ENCODE data around the gene WTAP.
A peak's percentile ranks its signal among the peaks of the same experiment; 100 is the strongest.
"Not testable (repeated sequence)": the region's sequence is repeated elsewhere in the genome, so short reads cannot be mapped to it uniquely, and the experiment has no call there.

The WTAP gene

DNA sequence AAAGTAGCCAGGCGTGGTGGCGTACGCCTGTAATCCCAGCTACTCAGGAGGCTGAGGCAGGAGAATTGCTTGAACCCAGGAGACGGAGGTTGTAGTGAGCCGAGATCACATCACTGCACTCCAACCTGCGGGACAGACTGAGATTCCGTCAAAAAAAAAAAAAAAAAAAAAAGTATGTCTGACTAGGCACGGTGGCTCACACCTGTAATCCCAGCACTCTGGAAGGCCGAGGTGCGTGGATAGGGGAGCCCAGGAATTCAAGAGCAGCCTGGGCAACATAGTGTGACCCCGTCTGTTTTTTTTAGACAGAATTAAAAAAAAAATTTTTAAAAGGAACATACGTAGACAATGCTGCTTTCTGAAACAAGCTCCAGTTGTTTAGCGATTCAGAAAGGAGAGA lies 37.2 kb upstream of the WTAP start:
- H3K4me1 Mint-ChIP-seq: peaks cover 50% of the 10 kb centered on the region
- H3K27ac Mint-ChIP-seq, H3K4me3 Mint-ChIP-seq, H3K9me3 Mint-ChIP-seq, ATAC-seq, H3K27me3 Mint-ChIP-seq: not testable (repeated sequence)
- H3K36me3 Mint-ChIP-seq: peaks cover 36% of the 10 kb centered on the region

DNA sequence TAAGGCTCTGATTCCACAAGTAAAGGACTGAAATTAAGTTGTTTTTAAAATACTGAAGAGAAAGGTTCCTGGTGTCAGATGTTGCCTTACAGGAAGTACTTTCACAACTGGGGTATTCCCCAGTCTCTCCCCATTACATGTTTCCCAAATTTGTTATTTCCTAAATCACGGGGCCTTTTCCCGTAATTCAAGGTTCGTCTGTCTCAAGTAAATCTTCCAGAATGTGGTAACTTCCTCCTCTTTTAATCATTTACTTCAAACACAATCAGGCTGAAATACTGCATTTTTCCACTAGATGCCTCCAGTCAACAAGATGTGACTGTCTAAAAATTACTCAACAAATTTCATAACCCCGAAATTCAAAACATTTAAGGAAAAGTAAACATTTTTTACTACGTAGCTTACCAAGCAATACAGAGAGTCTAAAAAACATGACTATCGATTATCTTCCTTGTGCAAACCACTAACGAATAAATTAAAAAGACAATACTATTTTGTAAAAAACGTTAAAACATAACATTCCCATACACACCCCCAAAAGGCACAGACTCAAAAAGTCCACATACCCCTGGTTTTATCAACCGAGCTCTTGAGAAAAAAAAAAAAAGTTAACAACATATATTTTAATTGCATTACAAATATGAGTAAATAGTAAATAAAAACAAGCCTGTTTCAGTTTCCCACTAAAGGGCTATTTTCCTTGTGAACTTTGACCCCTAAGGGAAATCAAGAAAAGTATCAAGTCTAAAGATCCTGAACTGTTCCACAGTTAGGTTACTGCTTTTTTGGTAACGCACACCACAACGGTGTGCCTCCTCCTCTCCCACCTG lies 36.0 kb upstream of the WTAP start:
- Mint-ChIP-seq H3K9me3 (no peaks in the 10 kb centered on the region), H3K36me3 (peaks cover 29% of the 10 kb centered on the region), H3K4me1 (peaks cover 50% of the 10 kb centered on the region), H3K27ac (no peak overlapping the region), H3K4me3 (peak overlapping the region; percentile 91), H3K27me3 (no peaks in the 10 kb centered on the region)
- ATAC-seq: no peak

DNA sequence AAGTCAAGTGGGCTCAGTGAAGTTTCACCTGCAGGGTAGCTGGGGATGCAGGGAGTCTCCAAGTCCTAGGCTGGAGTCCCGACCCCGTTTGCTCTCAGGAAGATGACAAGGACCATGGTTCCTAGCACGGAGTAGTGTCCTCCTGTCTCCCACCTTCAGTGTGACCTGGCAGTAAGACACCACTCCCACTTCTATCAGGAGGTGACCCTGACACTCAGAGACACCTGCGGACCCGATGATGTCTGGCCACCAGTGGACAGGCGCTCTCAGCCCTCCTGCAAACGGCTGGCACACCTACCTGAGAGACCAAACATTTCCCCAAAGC lies 35.4 kb upstream of the WTAP start:
- Mint-ChIP-seq H3K27me3 (no peaks in the 10 kb centered on the region), H3K4me1 (peaks cover 50% of the 10 kb centered on the region), H3K4me3 (peak overlapping the region; percentile 91), H3K36me3 (peaks cover 26% of the 10 kb centered on the region), H3K9me3 (no peaks in the 10 kb centered on the region), H3K27ac (peak overlapping the region; percentile 93)
- ATAC-seq: no peak

DNA sequence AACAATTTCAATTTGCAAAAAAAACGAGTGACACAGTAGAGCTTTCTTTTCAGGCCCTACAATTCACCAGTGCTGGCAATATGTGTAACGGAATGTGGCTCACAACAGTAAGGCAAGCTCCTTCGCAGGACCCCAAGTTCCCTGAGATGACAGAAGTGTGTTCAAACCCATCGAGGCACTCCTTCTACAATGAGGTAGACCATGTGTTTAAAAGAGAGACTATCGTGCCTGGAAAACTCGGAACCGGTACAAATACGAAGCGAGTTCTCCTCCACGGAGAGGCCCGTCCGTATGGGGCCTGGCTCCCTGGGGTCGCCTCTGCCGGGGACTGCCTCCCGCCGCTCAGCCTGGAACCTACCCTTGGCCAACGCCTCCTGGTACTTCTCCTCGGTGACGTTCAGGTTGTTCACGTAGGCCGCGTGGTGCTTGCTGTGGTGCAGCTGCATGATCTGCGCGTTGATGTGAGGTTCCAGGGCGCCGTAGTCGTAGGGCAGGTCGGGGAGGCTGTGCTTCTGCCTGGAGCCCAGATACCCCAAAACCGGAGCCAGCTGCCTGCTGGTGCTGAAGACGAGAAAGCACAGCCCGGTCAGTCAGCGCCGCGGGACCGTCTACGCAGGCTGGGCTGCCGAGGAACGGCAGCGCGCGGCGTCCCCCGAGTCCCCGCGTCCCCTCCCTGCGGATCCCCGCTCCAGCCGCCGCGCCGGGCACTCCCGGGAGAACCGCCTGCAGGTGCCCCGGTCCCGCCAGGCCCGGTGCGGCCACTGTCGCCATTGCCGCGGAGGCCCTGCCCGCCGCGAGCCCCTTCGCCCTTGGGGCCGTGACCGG lies 34.8 kb upstream of the WTAP start:
- Mint-ChIP-seq H3K4me1 (peaks cover 50% of the 10 kb centered on the region), H3K9me3 (no peaks in the 10 kb centered on the region), H3K27ac (peak overlapping the region; percentile 93), H3K36me3 (peaks cover 21% of the 10 kb centered on the region), H3K4me3 (peak overlapping the region; percentile 91), H3K27me3 (no peaks in the 10 kb centered on the region)
- peak; percentile 74 for ATAC-seq

DNA sequence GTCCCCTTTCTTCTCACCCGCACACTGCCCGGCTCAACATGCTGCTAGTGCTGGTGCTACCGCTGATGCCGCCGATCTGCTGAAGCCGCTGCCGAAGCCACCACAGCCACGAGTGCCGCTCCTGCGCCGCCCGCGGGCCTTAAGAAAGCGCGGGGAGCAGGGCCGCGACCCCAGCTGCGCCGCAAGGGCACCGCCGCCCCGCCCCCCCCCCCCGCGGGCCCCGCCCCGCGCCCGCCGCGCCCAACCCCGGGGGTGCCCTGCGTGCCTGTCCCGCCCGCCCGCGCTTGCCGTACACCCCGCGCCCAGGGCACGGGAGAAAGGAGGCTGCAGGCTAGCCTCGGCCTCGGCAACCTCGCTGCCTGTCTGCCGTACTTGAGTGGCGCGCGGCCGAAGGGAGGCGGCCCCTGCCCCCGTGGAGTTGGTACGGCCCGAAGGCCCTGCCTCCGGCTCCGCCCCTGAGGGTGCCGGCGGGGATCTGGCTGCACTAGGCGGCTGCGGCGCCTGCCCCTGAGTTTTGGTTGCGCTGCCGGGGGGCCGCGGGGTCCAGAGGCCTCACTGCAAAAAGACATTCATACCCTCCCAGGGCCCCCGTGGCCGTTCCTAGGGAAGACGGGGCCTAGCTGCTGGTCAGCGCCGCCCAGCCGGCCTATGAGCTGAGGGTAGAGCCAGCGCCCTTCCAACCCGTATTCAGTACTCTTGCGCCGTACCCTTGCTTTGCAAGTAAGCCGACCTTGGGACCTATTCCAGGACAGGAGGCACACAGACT lies 34.0 kb upstream of the WTAP start, which contains the start of gene SOD2:
Gene SOD2 (minus strand): TSS at position 114 of the 766 bp plus-strand sequence. CDS start 74 bp downstream, at position 40.
- H3K4me1 Mint-ChIP-seq: peaks cover 49% of the 10 kb centered on the region
- H3K27me3 Mint-ChIP-seq: no peaks in the 10 kb centered on the region
- no peaks in the 10 kb centered on the region for H3K9me3 Mint-ChIP-seq

DNA sequence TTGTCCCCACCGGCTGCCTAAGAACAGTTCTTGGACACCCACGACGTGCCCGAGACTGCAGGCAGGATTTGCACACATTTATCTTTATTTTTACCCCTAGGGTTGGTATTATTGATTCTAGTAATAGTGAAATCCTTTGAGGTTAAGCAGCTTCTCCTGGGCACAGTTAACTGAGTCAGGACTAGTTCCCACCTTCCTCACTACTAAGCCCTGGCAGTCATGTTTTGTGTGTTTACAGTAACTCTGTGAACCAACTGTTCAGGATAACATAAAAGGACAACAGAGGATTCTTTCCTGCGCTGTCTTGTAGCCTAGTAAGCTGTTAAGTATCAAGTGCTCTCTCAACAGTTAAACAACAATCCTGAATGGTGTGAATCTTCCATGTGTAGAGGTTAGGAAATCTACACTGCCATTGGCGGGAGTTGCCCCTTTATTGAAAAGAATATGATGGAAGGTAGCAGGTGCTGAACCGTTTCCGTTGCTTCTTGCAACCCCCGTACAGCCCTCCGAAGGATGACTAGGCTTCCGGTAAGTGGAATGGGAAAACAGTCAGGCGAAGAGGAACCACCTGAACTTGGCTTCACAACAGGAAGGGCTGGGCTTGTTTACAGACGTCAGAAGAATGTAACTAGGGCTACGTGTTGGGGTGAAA lies 33.3 kb upstream of the WTAP start:
- ATAC-seq: no peak

More for the DNA sequence above, 34.0 kb upstream of the WTAP start, which contains the start of gene SOD2:
- peak; percentile 92 for ATAC-seq
- Mint-ChIP-seq H3K4me3 (peak within 1 kb of the TSS; percentile 91), H3K27ac (peak within 1 kb of the TSS; percentile 93), H3K36me3 (peaks cover 17% of the 10 kb centered on the region)

DNA sequence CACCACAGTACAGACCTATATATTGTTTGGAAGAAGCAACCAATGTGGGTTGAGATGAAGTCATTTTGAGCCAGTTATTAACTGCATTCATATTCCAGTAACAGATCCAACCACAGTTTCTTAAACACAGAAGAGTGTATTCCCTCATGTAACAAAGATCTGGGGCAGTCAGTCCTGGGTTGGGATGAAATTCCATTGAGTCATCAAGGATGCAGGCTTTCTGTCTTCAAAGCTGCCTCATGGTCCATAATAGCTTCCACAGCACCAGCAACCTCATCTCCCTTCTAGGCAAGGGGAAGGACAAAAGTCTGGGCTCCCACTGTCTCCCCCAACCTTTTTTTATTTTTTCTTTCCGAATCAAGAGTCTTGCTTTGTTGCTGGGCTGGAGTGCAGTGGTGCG lies 31.3 kb upstream of the WTAP start:
- no peaks in the 10 kb centered on the region for H3K27me3 Mint-ChIP-seq
- no peak for ATAC-seq
- no peaks in the 10 kb centered on the region for H3K36me3 Mint-ChIP-seq
- H3K9me3 Mint-ChIP-seq: no peaks in the 10 kb centered on the region
- no peak overlapping the region for H3K27ac Mint-ChIP-seq
- no peak overlapping the region for H3K4me3 Mint-ChIP-seq
- H3K4me1 Mint-ChIP-seq: peaks cover 37% of the 10 kb centered on the region

More for the DNA sequence above, 33.3 kb upstream of the WTAP start:
- Mint-ChIP-seq H3K27ac (peak overlapping the region; percentile 93), H3K4me3 (peak overlapping the region; percentile 91), H3K36me3 (peaks cover 9% of the 10 kb centered on the region), H3K27me3 (no peaks in the 10 kb centered on the region), H3K4me1 (peaks cover 42% of the 10 kb centered on the region), H3K9me3 (no peaks in the 10 kb centered on the region)

DNA sequence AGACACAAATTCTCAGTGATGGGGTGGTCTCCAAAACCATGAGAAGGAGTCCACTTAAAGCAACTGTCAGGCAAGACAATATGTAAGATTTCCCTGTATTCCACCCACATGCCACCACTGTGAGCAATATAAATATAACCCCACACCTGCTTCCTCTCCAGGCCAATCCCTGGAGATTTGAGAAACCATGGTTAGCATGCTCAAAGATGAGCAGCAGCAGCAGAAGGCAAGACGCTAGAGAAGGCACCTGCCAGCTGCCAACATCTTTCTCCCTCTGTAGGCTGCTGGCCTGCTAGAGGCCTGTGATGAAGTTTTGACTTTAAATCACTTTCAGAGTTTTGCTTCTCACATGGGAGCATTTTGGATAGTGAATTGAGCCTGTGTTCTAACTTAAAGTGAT lies 26.3 kb upstream of the WTAP start:
- Mint-ChIP-seq H3K9me3 (no peaks in the 10 kb centered on the region), H3K4me1 (peaks cover 15% of the 10 kb centered on the region), H3K4me3 (no peak overlapping the region), H3K27ac (peak overlapping the region; percentile 41), H3K36me3 (peaks cover 5% of the 10 kb centered on the region), H3K27me3 (no peaks in the 10 kb centered on the region)
- ATAC-seq: peak; percentile 79

DNA sequence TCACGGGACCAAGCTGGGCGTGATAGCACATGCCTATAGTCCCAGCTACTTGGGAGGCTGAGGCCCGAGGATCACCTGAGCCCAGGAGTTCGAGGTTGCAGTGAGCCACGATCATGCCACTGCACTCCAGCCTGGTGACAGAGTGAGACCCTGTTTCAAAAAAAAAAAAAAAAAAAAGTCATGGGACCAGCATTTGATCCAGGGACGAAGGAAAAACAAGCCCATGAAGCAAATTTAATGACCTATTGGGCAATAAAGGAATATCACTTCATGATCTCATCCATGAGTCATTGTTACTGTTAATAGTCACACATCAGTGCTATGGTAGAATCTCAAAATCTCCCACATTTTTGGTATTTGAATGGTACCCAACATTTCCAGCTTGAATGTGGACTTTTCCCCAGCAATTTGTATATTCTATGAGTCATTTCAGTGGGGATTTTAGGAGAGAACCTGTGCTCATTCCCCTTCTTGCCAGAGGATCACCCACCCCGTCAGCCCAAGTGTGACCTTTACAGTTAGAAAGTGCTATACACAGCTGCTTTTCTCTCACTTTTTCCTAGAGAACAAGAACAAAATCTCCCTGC lies 25.8 kb upstream of the WTAP start:
- H3K36me3 Mint-ChIP-seq: peaks cover 5% of the 10 kb centered on the region
- ATAC-seq: no peak
- H3K4me3 Mint-ChIP-seq: no peak overlapping the region
- H3K27ac Mint-ChIP-seq: no peak overlapping the region
- no peaks in the 10 kb centered on the region for H3K27me3 Mint-ChIP-seq
- H3K4me1 Mint-ChIP-seq: peaks cover 15% of the 10 kb centered on the region
- H3K9me3 Mint-ChIP-seq: no peaks in the 10 kb centered on the region

DNA sequence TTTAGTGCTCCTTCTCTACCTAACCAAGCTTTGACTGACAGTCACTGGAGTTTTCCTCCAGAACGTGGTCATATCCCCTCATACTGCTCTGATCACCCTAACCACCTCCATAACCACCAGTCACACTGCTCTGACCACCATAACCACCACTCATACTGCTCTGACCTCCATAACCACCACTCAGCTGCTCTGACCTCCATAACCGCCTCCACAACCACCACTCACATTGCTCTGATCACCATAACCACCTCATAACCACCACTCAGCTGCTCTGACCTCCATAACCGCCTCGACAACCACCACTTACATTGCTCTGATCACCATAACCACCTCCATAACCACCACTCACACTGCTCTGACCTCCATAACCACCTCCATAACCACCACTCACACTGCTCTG lies 16.7 kb upstream of the WTAP start:
- H3K36me3 Mint-ChIP-seq: peaks cover 17% of the 10 kb centered on the region
- H3K4me1 Mint-ChIP-seq, H3K9me3 Mint-ChIP-seq, H3K27me3 Mint-ChIP-seq, ATAC-seq, H3K27ac Mint-ChIP-seq, H3K4me3 Mint-ChIP-seq: not testable (repeated sequence)

DNA sequence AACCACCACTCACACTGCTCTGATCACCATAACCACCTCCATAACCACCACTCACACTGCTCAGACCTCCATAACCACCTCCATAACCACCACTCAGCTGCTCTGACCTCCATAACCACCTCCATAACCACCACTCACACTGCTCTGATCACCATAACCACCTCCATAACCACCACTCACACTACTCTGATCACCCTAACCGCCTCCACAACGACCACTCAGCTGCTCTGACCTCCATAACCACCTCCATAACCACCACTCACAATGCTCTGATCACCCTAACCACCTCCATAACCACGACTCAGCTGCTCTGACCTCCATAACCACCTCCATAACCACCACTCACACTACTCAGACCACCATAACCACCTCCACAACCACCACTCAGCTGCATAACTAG lies 14.9 kb upstream of the WTAP start:
- not testable (repeated sequence) for H3K4me3 Mint-ChIP-seq, H3K9me3 Mint-ChIP-seq, H3K27ac Mint-ChIP-seq, ATAC-seq, H3K27me3 Mint-ChIP-seq, H3K4me1 Mint-ChIP-seq
- peaks cover 11% of the 10 kb centered on the region for H3K36me3 Mint-ChIP-seq

DNA sequence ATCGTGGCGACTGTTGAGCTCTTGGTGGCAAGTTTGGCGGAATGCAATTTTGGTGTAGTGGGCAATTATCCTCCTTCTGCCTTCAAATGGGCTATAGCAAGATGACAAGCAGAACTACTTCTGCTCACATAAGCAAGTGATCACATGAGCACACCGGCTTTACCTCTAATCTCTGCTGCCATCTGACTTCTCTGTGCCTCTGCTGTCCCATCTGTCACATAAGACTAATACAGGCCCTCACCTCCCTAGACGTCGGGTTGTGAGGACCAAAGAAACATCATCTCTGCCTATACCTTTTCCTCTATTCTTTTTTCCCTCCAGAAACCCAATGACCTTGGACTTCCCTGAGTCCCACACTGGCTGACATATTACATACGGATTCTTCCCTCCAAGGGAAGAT lies 13.3 kb upstream of the WTAP start:
- H3K9me3 Mint-ChIP-seq: no peaks in the 10 kb centered on the region
- no peak overlapping the region for H3K27ac Mint-ChIP-seq
- no peak overlapping the region for H3K4me3 Mint-ChIP-seq
- peaks cover 11% of the 10 kb centered on the region for H3K36me3 Mint-ChIP-seq
- H3K27me3 Mint-ChIP-seq: no peaks in the 10 kb centered on the region
- no peak for ATAC-seq
- peaks cover 6% of the 10 kb centered on the region for H3K4me1 Mint-ChIP-seq

DNA sequence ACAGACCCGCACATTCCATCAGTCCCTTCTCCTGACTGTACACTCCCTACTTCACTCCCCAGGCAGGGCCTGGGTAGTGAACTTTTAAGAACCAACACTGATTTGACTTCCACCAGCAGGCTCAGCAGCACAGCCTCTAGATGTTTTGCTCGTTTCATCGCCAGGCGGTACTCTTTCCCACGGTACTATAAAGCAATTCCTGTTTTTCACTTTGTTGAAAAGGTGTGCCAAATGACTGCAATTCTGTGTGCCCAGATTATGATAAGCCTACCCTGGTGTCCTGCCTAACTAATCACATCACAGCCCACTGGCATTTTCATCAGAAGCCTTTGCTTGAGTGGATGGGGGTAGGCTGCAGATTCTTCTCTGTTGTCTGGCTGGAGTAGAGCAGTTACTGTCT lies 12.9 kb upstream of the WTAP start:
- no peak for ATAC-seq
- Mint-ChIP-seq H3K27ac (no peak overlapping the region), H3K36me3 (peaks cover 7% of the 10 kb centered on the region), H3K27me3 (no peaks in the 10 kb centered on the region), H3K4me1 (peaks cover 6% of the 10 kb centered on the region), H3K9me3 (no peaks in the 10 kb centered on the region), H3K4me3 (no peak overlapping the region)

DNA sequence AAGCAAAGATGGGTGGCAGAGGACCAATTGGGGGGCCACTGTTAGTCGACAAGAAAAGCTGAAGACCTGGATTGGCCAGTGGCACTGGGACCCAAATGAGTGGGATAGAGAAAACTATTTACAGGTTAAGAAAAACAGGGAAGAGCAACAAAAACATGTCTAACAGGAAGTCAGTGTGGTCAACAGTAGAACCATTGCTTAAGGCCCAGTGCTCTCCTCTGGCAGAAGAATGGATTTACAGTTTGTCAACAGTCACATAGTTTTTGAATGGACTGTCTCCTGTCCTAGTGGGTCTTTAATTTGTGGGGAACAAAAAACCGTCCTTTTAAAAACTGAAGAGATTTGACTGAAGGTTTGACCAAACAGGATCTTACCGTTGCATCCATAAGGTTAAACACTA lies 12.1 kb upstream of the WTAP start:
- ATAC-seq: no peak
- no peak overlapping the region for H3K4me3 Mint-ChIP-seq
- peaks cover 6% of the 10 kb centered on the region for H3K4me1 Mint-ChIP-seq
- H3K9me3 Mint-ChIP-seq: no peaks in the 10 kb centered on the region
- no peaks in the 10 kb centered on the region for H3K27me3 Mint-ChIP-seq
- H3K36me3 Mint-ChIP-seq: peaks cover 7% of the 10 kb centered on the region
- H3K27ac Mint-ChIP-seq: no peak overlapping the region

Measured in stimulated activated memory B cell treated with anti-CD40 and anti-IgM and Interleukin-4, amounts not matched to agents 10 μg/mL and 1 μg/mL and 100 μg/mL, for 72 hours (primary cell).